Measurements from ENCODE around the gene MIDN.

The MIDN gene

GRCh38 chr19:1235625-1236538 is 12.5 kb upstream of the MIDN start:
- H3K4me3 ChIP-seq (ENCODE audit: low read depth, low read length), result no peak overlapping the region
- TF ChIP-seq, protein P1, sequence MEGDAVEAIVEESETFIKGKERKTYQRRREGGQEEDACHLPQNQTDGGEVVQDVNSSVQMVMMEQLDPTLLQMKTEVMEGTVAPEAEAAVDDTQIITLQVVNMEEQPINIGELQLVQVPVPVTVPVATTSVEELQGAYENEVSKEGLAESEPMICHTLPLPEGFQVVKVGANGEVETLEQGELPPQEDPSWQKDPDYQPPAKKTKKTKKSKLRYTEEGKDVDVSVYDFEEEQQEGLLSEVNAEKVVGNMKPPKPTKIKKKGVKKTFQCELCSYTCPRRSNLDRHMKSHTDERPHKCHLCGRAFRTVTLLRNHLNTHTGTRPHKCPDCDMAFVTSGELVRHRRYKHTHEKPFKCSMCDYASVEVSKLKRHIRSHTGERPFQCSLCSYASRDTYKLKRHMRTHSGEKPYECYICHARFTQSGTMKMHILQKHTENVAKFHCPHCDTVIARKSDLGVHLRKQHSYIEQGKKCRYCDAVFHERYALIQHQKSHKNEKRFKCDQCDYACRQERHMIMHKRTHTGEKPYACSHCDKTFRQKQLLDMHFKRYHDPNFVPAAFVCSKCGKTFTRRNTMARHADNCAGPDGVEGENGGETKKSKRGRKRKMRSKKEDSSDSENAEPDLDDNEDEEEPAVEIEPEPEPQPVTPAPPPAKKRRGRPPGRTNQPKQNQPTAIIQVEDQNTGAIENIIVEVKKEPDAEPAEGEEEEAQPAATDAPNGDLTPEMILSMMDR (IDR thresholded peaks at IDR 0.05; ENCODE audit: borderline replicate concordance, insufficient read depth, low read depth, low read length), result no peak

GRCh38 chr19:1236576-1236975 is 11.8 kb upstream of the MIDN start:
- TF ChIP-seq, protein P1 (IDR thresholded peaks at IDR 0.05; ENCODE audit: borderline replicate concordance, insufficient read depth, low read depth, low read length), result no peak
- H3K4me3 ChIP-seq (ENCODE audit: low read depth, low read length), result no peak overlapping the region

DNA sequence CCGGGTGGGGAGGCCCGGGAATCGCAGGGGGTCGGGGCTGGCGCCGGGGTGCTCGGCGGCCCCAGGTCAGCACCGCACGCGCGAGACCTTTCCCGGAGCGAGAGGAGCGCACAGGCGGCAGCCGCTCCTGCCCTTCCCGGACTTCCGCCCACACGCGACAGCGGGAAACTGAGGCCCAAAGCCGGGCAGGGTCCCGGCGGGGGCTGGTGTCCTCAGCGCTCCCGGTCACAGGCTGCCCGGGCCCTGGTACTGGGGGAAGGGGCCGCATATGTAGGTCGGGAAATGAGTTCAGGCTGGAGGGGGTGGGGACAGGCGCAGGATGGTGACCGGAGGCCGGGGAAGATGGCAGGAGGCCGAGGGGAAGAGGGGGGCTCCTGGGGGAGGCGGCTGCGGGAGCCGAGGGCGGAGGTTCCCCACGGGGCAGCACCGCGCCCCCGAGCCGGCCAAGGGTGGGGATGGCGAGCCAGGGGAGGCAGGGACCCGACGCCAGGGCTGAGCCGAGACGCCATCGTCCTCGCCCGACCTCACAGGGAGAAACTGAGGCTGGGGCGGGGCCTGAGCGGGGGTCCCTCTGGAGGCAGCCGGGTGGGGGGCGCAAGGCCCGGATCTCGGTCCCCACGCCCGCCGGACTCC is 11.2 kb upstream of the MIDN start:
- TF ChIP-seq, protein P1 (IDR thresholded peaks at IDR 0.05; ENCODE audit: borderline replicate concordance, insufficient read depth, low read depth, low read length), result no peak

GRCh38 chr19:1237754-1238368 is 10.5 kb upstream of the MIDN start, which contains the start of gene CBARP:
CBARP (minus strand) TSS chr19:1238005; CDS start chr19:1236100, 1,905 bp downstream.
- peak within 1 kb of the TSS; percentile 41 for H3K4me3 ChIP-seq (ENCODE audit: low read depth, low read length)
- TF ChIP-seq, protein P1 (IDR thresholded peaks at IDR 0.05; ENCODE audit: borderline replicate concordance, insufficient read depth, low read depth, low read length), result no peak

More for the DNA sequence above, 11.2 kb upstream of the MIDN start:
- peak overlapping the region; percentile 41 for H3K4me3 ChIP-seq (ENCODE audit: low read depth, low read length)

DNA sequence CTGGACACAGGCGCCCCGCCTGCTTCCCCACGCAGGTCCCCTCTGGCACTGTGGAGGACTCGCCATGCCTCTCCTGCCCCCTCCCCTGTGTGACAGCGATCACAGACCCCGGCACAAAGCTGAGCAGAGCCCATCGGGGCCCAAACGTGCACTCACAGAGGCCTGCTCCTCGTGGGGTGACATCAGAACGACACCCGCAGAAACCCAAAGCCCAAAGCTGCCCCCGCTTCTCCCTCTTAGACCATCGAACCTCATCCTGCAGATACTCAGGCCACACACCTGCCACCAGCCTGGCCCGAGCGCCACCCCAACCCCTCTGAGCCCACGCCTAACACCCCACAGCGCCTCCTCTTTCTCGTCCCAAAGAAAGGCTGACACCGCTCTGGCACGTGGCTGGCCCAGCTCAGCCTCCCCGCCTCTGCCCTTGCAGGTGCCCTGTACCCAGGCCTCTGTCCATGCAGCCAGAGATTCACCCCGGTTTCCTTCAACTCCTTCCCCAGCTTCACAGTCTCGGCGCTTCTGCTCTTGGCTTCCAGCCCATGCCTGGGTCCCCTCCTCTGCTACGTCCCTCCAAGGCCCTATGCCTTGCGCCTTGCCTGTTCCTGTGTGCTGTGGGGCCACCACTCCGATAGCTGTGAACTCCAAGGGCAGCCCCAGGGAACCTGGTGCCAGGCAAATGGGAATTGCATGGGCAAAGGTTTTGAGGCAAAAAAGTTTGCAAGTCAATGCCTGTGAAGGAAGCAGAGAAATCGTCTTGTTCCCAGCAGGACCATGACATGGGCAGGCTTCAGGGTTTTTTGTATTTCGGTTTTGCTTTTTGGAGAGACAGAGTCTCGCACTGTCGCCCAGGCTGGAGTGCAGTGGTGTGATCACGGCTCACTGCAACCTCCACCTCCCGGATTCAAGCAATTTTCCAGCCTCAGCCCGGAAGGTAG is 9.7 kb upstream of the MIDN start:
- no peak overlapping the region for H3K4me3 ChIP-seq (ENCODE audit: low read depth, low read length)
- TF ChIP-seq, protein P1 (IDR thresholded peaks at IDR 0.05; ENCODE audit: borderline replicate concordance, insufficient read depth, low read depth, low read length), result no peak

- TF ChIP-seq, protein P1 (IDR thresholded peaks at IDR 0.05; ENCODE audit: borderline replicate concordance, insufficient read depth, low read depth, low read length), result no peak
- H3K4me3 ChIP-seq (ENCODE audit: low read depth, low read length), result no peak overlapping the region
Observed at GRCh38 chr19:1239420-1239795, 9.0 kb upstream of the MIDN start.
